CD8-positive, alpha-beta memory T cell (primary cell): ENCODE results near the gene MMP24. TPM values are rescaled to one million over a fixed set of nuclear protein-coding genes. Genes with fewer than 3 reads are reported as not detected.
A peak's percentile ranks its signal among the peaks of the same experiment; 100 is the strongest.
"Not testable (repeated sequence)": the region's sequence is repeated elsewhere in the genome, so short reads cannot be mapped to it uniquely, and the experiment has no call there.

Experiments
- CTCF ChIA-PET: fragments of 350-600 bp; sonication (Branson Sonifier 250); formaldehyde crosslinking; loops from one replicate; lab custom pipeline; 2021; ENCODE audit warnings: antibody characterized with exemption; lab: Charles Lee
- POLR2A ChIA-PET: fragments of 350-600 bp; sonication (Branson Sonifier 250); formaldehyde crosslinking; loops from one replicate; lab custom pipeline; 2021; ENCODE audit warnings: antibody characterized with exemption; lab: Charles Lee
- DNase-seq, 5 donors: peaks; one replicate each; pipeline versions ENCODE4 v3.0.0 to v3.0.0-alpha.2; 2020 to 2022; ENCODE audit warnings: mixed read lengths in 1 of 5
- H3K27ac ChIP-seq: one replicate; pipeline ENCODE4 v1.7.0; 2013; ENCODE audit warnings: low read depth, mild to moderate bottlenecking, low read length, moderate library complexity
- H3K27me3 ChIP-seq: 2 replicates; pipeline ENCODE4 v1.7.0; 2013; ENCODE audit warnings: low read length, mild to moderate bottlenecking; ENCODE audit not compliant: insufficient read depth, poor library complexity, severe bottlenecking
- H3K36me3 ChIP-seq: 2 replicates; pipeline ENCODE4 v1.7.0; 2013; ENCODE audit warnings: mild to moderate bottlenecking, low read length, moderate library complexity; ENCODE audit not compliant: insufficient read depth
- H3K4me1 ChIP-seq: 2 replicates; pipeline ENCODE4 v1.7.0; 2013; ENCODE audit warnings: mild to moderate bottlenecking, low read length, moderate library complexity; ENCODE audit not compliant: insufficient read depth
- H3K4me3 ChIP-seq: 2 replicates; pipeline ENCODE4 v1.7.0; 2013; ENCODE audit warnings: mild to moderate bottlenecking, low read length
- H3K9me3 ChIP-seq: 2 replicates; pipeline ENCODE4 v1.7.0; 2013; ENCODE audit warnings: mild to moderate bottlenecking, low read length
- H3K27ac Mint-ChIP-seq, 8 donors: one replicate each; pipeline ENCODE4 v1.8.0; 2020 to 2021; ENCODE audit warnings: mixed read lengths in 8 of 8, mild to moderate bottlenecking in 6 of 8, inconsistent platforms in 3 of 8, moderate library complexity in 3 of 8
- H3K27me3 Mint-ChIP-seq, 2 donors: one replicate each; pipeline ENCODE4 v1.8.0; 2020 to 2021; ENCODE audit warnings: mixed read lengths in 2 of 2, mild to moderate bottlenecking in 1 of 2, moderate library complexity in 1 of 2
- H3K36me3 Mint-ChIP-seq, 3 donors: one replicate each; pipeline ENCODE4 v1.8.0; 2020 to 2021; ENCODE audit warnings: mixed read lengths in 3 of 3, inconsistent platforms in 1 of 3, mild to moderate bottlenecking in 1 of 3
- H3K4me1 Mint-ChIP-seq, 3 donors: one replicate each; pipeline ENCODE4 v1.8.0; 2020 to 2021; ENCODE audit warnings: mixed read lengths in 3 of 3, inconsistent platforms in 1 of 3, mild to moderate bottlenecking in 1 of 3
- H3K4me3 Mint-ChIP-seq, 7 donors: one replicate each; pipeline ENCODE4 v1.8.0; 2020 to 2021; ENCODE audit warnings: mixed read lengths in 7 of 7, mild to moderate bottlenecking in 6 of 7, moderate library complexity in 4 of 7, inconsistent platforms in 2 of 7
- H3K9me3 Mint-ChIP-seq, 5 donors: one replicate each; pipeline ENCODE4 v1.8.0; 2020 to 2022; ENCODE audit warnings: mixed read lengths in 5 of 5, mild to moderate bottlenecking in 3 of 5, moderate library complexity in 2 of 5, inconsistent platforms in 1 of 5
- polyA plus RNA-seq: library from polyadenylated mRNA; unstranded; fragments of 300-500 nt; fragmentation: Illumina TruSeq; gene quantifications from one replicate; pipeline ENCODE4 v1.2.3, GENCODE V29; 2021
- total RNA-seq, 2 experiments: library from RNA; stranded (reverse); gene quantifications; one replicate each; pipeline ENCODE4 v1.2.3, GENCODE V29; 2021

The MMP24 gene
- total and polyA plus RNA-seq, 3 experiments from 2014 or later = 0.07 to 0.18 TPM; not detected in 1

- Mint-ChIP-seq H3K27ac (peak overlapping the region in 6 of 8 donors; percentile 4 to 92 (median 42)), H3K4me1 (peaks cover 10 to 18% (median 14%) of the 10 kb centered on the region in 3 donors), H3K36me3 (peaks cover 3 to 37% (median 4%) of the 10 kb centered on the region in 3 donors)
- H3K4me3 Mint-ChIP-seq, CTCF ChIA-PET, H3K27me3 Mint-ChIP-seq, H3K27ac ChIP-seq, H3K4me3 ChIP-seq, POLR2A ChIA-PET, H3K36me3 ChIP-seq, H3K9me3 ChIP-seq, H3K27me3 ChIP-seq, H3K9me3 Mint-ChIP-seq, DNase-seq, H3K4me1 ChIP-seq: not testable (repeated sequence)
Observed at GRCh38 chr20:35315632-35316020, 89.1 kb downstream of the MMP24 start.

DNA sequence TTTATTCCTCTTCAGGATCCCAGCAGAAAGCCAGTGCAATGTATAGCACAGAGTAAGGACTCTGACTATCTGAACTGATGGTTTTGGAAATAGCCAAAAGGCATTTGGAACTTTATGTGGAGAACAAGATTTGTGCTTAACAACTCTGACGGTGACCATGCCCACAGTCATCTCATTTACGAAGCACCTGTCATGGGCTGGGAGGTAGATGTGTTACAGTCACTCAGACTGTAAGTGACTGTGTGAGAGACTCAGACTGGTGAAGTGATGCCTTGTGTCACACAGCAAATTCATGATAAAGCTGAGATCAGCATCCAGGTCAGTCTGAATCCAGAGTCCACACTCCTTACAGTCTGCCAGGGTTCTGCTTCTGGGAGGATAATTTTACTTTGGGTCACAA lies 89.6 kb downstream of the MMP24 start:
- H3K36me3 Mint-ChIP-seq = peaks cover 3 to 37% (median 4%) of the 10 kb centered on the region in 3 donors
- no peaks in the 10 kb centered on the region for H3K9me3 ChIP-seq
- POLR2A ChIA-PET = no interaction called here
- H3K4me1 ChIP-seq = peaks cover 4% of the 10 kb centered on the region
- H3K4me3 Mint-ChIP-seq = no peak overlapping the region
- H3K27ac ChIP-seq = no peak overlapping the region
- no peaks in the 10 kb centered on the region for H3K27me3 Mint-ChIP-seq
- peaks cover 10 to 18% (median 14%) of the 10 kb centered on the region in 3 donors for H3K4me1 Mint-ChIP-seq
- CTCF ChIA-PET = no interaction called here
- no peak for DNase-seq
- H3K4me3 ChIP-seq = no peak overlapping the region
- no peaks in the 10 kb centered on the region for H3K9me3 Mint-ChIP-seq
- H3K27ac Mint-ChIP-seq = peak overlapping the region in 5 of 8 donors; percentile 10 to 94 (median 49)
- H3K36me3 ChIP-seq = no peaks in the 10 kb centered on the region
- H3K27me3 ChIP-seq = no peaks in the 10 kb centered on the region

- Histone ChIP-seq H3K27me3 (no peaks in the 10 kb centered on the region), H3K4me1 (peaks cover 4% of the 10 kb centered on the region), H3K4me3 (no peak overlapping the region), H3K27ac (no peak overlapping the region), H3K9me3 (no peaks in the 10 kb centered on the region), H3K36me3 (no peaks in the 10 kb centered on the region)
- no peak for DNase-seq
- peak overlapping the region in 2 of 8 donors; percentile 4 to 78 for H3K27ac Mint-ChIP-seq
- no peak overlapping the region for H3K4me3 Mint-ChIP-seq
- H3K9me3 Mint-ChIP-seq = no peaks in the 10 kb centered on the region
- POLR2A ChIA-PET = no interaction called here
- no peaks in the 10 kb centered on the region for H3K27me3 Mint-ChIP-seq
- peaks cover 3 to 28% (median 3%) of the 10 kb centered on the region in 3 donors for H3K36me3 Mint-ChIP-seq
- H3K4me1 Mint-ChIP-seq = peaks cover 10 to 18% (median 14%) of the 10 kb centered on the region in 3 donors
- CTCF ChIA-PET = interaction anchor here (1.4 kb wide), 1 partner anchor 14 kb away, joined by 6 read pairs; no protein-coding TSS in a partner anchor
Observed at GRCh38 chr20:35317416-35318210, 91.1 kb downstream of the MMP24 start.

- H3K27ac Mint-ChIP-seq = peak overlapping the region in 3 of 8 donors; percentile 11 to 48 (median 26)
- POLR2A ChIA-PET = no interaction called here
- no peaks in the 10 kb centered on the region for H3K36me3 ChIP-seq
Observed at GRCh38 chr20:35318502-35319157, 92.1 kb downstream of the MMP24 start.

GRCh38 chr20:35319192-35319870 lies 92.8 kb downstream of the MMP24 start:
- H3K9me3 Mint-ChIP-seq = no peaks in the 10 kb centered on the region
- no peak overlapping the region for H3K27ac Mint-ChIP-seq
- H3K4me3 Mint-ChIP-seq = no peak overlapping the region
- peaks cover under 1 to 22% (median 1%) of the 10 kb centered on the region in 3 donors for H3K36me3 Mint-ChIP-seq
- CTCF ChIA-PET = no interaction called here
- H3K4me1 Mint-ChIP-seq = peaks cover 10 to 18% (median 14%) of the 10 kb centered on the region in 3 donors
- DNase-seq = no peak
- H3K4me3 ChIP-seq = no peak overlapping the region
- no peaks in the 10 kb centered on the region for H3K36me3 ChIP-seq
- H3K4me1 ChIP-seq = peaks cover 4% of the 10 kb centered on the region
- H3K27me3 Mint-ChIP-seq = no peaks in the 10 kb centered on the region
- H3K9me3 ChIP-seq = no peaks in the 10 kb centered on the region
- no peak overlapping the region for H3K27ac ChIP-seq
- no peaks in the 10 kb centered on the region for H3K27me3 ChIP-seq
- POLR2A ChIA-PET = no interaction called here

More at GRCh38 chr20:35318502-35319157, 92.1 kb downstream of the MMP24 start:
- H3K27me3 ChIP-seq = no peaks in the 10 kb centered on the region
- H3K36me3 Mint-ChIP-seq = peaks cover 1 to 27% (median 3%) of the 10 kb centered on the region in 3 donors
- H3K4me3 Mint-ChIP-seq = no peak overlapping the region
- DNase-seq = no peak
- peaks cover 10 to 18% (median 14%) of the 10 kb centered on the region in 3 donors for H3K4me1 Mint-ChIP-seq
- H3K9me3 Mint-ChIP-seq = no peaks in the 10 kb centered on the region
- no peak overlapping the region for H3K4me3 ChIP-seq
- CTCF ChIA-PET = no interaction called here
- no peak overlapping the region for H3K27ac ChIP-seq
- no peaks in the 10 kb centered on the region for H3K27me3 Mint-ChIP-seq
- H3K9me3 ChIP-seq = no peaks in the 10 kb centered on the region
- H3K4me1 ChIP-seq = peaks cover 4% of the 10 kb centered on the region

- Mint-ChIP-seq H3K4me1 (peaks cover 9 to 14% (median 13%) of the 10 kb centered on the region in 3 donors), H3K9me3 (no peaks in the 10 kb centered on the region), H3K4me3 (no peak overlapping the region), H3K27ac (peak overlapping the region in 3 of 8 donors; percentile 4 to 10 (median 5)), H3K36me3 (peaks cover 0 to 18% (median 2%) of the 10 kb centered on the region in 3 donors), H3K27me3 (no peaks in the 10 kb centered on the region)
- H3K27ac ChIP-seq = no peak overlapping the region
- no peak overlapping the region for H3K4me3 ChIP-seq
- H3K4me1 ChIP-seq = peaks cover 4% of the 10 kb centered on the region
- DNase-seq = no peak
- no peaks in the 10 kb centered on the region for H3K9me3 ChIP-seq
- H3K36me3 ChIP-seq = no peaks in the 10 kb centered on the region
- ChIA-PET CTCF (interaction anchor here (0.9 kb wide), 1 partner anchor 16 kb away, joined by 4 read pairs; no protein-coding TSS in a partner anchor), POLR2A (no interaction called here)
- no peaks in the 10 kb centered on the region for H3K27me3 ChIP-seq
Observed at GRCh38 chr20:35319871-35320197, 93.3 kb downstream of the MMP24 start.

DNA sequence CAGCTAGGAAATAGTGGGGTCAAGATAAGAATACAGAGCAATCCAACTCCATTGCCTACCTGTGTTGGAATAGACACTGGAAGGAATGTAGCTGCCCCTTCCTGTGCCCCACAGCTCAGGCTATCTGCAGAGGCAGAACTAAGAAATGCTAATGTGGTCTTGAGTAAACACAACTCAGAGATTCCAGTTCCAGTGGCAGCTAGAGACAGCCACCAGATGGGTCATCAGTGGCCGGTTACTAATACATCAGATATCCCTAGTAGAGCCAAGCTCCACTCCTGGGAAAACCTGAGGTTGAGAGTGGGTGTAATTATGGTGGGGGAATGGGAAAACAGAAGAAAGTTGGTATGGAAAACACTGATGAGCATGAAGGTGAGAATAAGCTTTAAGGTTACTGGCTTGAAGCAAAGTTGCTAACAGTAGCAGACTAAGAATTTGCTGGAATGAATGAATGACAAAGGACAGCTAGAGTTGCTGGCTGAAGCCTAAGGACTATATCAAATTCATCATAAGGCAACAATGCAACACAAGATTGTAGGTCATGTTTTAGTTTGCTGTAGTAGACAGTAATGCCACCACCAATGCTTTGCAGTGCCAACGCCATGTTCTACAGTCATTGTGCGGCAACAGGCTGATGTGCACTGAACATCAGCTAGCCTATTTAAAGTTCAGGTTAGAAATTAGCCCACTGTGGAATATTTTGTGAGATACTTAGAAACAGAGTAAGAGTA lies 94.1 kb downstream of the MMP24 start:
- DNase-seq = no peak
- ChIA-PET POLR2A (no interaction called here), CTCF (interaction anchor here (0.9 kb wide), 1 partner anchor 16 kb away, joined by 4 read pairs; no protein-coding TSS in a partner anchor)
- Histone ChIP-seq H3K36me3 (no peaks in the 10 kb centered on the region), H3K9me3 (no peaks in the 10 kb centered on the region), H3K4me1 (no peaks in the 10 kb centered on the region), H3K4me3 (no peak overlapping the region), H3K27ac (no peak overlapping the region), H3K27me3 (no peaks in the 10 kb centered on the region)
- H3K36me3 Mint-ChIP-seq = peaks cover 0 to 21% (median 6%) of the 10 kb centered on the region in 3 donors
- peaks cover 3 to 7% (median 6%) of the 10 kb centered on the region in 3 donors for H3K4me1 Mint-ChIP-seq
- no peaks in the 10 kb centered on the region for H3K27me3 Mint-ChIP-seq
- H3K4me3 Mint-ChIP-seq = no peak overlapping the region
- no peak overlapping the region for H3K27ac Mint-ChIP-seq
- H3K9me3 Mint-ChIP-seq = no peaks in the 10 kb centered on the region
